HFF-Myc (cell line): Measurements from ENCODE around the gene ERLIN1.

Experiments used
- DNase-seq: peaks from one replicate; pipeline ENCODE4 v3.0.0-alpha.2; 2011; ENCODE audit warnings: low read depth; ENCODE audit errors: extremely low read depth
- H3K4me3 ChIP-seq: replicated peaks from 2 replicates; pipeline ENCODE4 v1.5.1; 2011; ENCODE audit warnings: low read depth, mild to moderate bottlenecking, control low read depth, low read length
- TF ChIP-seq, protein P1 (sequence below): IDR thresholded peaks from 2 replicates; pipeline ENCODE4 v1.5.1; 2012; ENCODE audit warnings: mild to moderate bottlenecking, low read depth, low read length, control low read depth; ENCODE audit errors: missing control alignments

The ERLIN1 gene

DNA sequence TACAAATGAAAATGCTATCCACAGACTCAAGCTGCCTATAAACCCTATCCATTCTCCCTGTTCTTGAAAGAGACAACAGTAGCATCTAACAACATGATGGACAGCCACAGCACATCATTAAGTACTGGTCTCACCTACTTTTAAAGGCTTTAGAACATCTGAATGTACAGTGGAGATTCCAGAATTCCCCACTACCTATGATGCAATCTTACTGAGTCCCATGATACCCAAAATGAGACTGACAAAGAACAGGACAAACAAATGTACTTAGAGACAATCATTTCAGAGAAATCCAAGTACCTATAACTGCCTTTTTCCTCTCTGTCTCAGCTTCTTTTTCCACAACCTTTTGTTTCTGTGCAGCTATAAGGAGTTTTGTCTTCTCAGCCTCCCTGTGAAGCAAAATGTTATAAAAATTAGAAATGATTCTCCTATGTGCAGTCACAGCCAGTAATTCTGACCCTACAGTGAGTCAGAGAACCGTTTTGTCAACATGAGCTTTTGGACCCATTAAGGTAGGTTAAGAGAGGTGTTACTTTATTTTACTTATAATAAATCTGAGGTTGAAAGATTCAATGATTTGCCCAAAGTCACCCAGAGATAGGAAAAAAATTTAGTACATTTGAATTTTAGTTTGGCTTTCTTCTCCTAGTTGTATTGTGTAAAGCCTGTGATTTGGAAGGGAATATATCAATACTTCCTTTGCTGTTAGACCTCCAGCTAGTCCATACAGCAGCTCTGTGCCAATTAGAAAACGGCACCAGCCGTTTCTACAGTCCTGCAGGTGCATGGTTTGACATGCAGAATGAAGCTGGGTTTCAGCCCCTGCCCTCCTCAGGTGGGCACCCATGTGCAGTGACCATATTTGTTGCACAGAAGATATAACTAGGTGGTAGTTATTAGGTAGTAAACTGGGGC is 21.9 kb downstream of the ERLIN1 start:
- DNase-seq, result no peak
- TF ChIP-seq, protein P1, sequence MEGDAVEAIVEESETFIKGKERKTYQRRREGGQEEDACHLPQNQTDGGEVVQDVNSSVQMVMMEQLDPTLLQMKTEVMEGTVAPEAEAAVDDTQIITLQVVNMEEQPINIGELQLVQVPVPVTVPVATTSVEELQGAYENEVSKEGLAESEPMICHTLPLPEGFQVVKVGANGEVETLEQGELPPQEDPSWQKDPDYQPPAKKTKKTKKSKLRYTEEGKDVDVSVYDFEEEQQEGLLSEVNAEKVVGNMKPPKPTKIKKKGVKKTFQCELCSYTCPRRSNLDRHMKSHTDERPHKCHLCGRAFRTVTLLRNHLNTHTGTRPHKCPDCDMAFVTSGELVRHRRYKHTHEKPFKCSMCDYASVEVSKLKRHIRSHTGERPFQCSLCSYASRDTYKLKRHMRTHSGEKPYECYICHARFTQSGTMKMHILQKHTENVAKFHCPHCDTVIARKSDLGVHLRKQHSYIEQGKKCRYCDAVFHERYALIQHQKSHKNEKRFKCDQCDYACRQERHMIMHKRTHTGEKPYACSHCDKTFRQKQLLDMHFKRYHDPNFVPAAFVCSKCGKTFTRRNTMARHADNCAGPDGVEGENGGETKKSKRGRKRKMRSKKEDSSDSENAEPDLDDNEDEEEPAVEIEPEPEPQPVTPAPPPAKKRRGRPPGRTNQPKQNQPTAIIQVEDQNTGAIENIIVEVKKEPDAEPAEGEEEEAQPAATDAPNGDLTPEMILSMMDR, result no peak
- H3K4me3 ChIP-seq, result no peak overlapping the region

DNA sequence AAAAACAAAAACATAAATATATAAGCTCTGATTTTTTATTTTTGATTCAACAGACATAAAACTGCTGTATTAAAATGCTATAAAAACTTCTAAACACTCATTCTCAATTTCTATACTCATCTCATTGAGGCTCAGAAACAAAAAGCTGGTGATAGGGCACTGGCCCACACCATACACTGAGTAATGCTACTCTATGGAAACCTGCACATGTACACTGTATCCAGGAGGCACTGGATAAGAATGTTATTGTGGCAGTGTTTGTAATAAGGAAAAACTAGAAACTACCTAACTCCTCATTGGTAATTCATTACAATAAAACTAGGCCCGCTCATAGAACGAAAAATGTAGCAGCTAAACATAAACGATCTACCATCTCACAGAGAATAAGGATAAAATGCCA is 23.1 kb downstream of the ERLIN1 start:
- H3K4me3 ChIP-seq, result no peak overlapping the region
- TF ChIP-seq, protein P1, result no peak
- DNase-seq, result no peak

DNA sequence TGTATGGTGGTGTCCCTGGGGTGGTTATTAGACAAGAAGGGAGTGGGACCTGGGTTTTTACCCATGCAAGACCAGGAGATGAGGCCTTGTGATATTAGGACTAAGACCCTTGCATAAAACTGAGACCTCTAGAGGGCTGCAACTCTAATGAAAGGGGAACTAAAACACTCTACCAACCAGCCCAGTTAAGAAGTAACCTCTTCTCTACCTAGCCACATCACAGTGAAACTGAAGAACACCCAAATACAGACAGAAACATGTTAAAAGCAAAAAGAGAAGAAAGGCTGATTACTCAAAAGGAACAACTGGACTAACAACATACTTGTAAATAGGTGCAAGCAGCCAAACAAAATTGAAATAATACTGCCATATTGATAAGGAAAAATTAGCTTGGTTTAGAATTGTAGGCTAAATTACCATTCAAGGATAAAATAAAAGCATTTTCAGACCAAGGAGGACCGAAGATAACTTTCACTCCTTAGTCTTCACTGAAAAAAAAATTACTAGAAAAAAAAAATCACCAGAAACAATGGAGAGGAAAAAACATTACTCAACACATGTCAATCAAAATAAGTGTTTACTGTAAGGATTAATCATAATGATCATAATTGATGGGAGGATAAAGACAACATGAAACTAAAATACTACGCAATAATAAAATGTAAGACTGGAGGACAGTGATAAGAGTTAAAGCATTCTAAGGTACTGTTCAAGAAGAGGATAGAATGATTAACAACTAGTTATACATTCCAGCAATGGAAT is 27.6 kb downstream of the ERLIN1 start:
- no peak for DNase-seq
- TF ChIP-seq, protein P1, result no peak
- no peak overlapping the region for H3K4me3 ChIP-seq

DNA sequence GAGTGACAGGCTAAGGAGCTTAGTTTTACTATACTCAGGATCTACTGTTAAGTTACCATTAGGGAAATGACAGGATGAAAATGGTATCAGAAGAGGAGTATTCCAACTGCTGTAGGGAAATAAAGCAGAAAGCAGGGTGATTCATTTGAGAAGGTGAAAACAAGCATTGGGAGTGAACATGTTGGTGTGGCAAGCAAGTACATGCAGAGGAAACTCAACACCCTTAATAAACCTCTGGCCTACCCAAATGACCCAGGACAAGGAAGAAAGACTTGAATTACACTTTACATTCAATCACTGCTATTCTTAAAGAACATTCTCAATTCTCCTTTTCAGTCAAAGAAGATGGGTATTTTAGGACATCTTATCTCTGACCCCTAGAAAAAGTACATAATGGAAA is 28.7 kb downstream of the ERLIN1 start:
- H3K4me3 ChIP-seq, result no peak overlapping the region
- TF ChIP-seq, protein P1, result no peak
- no peak for DNase-seq

DNA sequence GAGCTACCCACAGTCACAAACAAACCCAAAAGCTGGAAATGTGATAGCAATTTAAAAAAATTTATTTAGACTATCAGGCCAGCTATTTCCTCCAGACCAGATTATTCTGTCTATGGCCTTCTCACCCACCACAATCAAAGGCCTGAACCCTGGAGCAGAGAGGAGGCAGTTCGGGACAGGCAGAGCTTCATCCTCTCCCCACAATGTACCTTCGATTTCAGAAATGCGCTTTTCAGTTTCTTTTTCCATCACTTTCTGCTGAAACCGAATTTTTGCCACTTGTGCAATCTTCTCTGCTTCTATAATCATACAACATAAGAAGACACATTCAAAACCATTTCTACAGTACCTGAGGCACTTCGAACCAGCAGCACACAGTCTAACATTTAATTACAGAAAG is 29.9 kb downstream of the ERLIN1 start:
- DNase-seq, result no peak
- TF ChIP-seq, protein P1, result no peak
- no peak overlapping the region for H3K4me3 ChIP-seq

DNA sequence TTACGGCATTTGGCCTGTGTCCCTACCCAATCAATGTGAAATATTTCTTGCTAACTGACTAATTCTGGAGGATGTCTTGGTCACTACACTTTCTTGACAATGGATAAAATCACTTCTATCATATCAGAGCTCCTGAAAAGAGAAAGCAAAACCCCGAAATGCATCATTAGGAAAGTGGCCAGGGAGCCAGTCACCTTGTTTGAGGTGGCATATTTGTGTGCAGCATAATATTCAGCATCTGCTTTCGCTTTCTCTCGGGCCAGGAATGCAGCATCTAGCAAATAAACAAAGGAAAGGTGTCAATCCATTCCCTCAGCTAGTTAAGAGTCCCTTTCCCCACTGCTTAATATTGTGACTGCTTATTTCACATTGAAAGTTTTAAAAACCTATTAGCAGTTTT is 31.2 kb downstream of the ERLIN1 start:
- no peak overlapping the region for H3K4me3 ChIP-seq
- no peak for DNase-seq
- TF ChIP-seq, protein P1, result no peak
